SH-SY5Y (cell line): Measurements from ENCODE around the gene EFR3B.

ENCODE experiments used
- GATA2 ChIP-seq: IDR thresholded peaks from 2 replicates; pipeline ENCODE4 v1.6.1; 2011; ENCODE audit warnings: mild to moderate bottlenecking, low read depth, low read length
- GATA3 ChIP-seq: IDR thresholded peaks from 2 replicates; pipeline ENCODE4 v1.6.1; 2011; ENCODE audit warnings: low read depth, mild to moderate bottlenecking, low read length, moderate library complexity

DNA sequence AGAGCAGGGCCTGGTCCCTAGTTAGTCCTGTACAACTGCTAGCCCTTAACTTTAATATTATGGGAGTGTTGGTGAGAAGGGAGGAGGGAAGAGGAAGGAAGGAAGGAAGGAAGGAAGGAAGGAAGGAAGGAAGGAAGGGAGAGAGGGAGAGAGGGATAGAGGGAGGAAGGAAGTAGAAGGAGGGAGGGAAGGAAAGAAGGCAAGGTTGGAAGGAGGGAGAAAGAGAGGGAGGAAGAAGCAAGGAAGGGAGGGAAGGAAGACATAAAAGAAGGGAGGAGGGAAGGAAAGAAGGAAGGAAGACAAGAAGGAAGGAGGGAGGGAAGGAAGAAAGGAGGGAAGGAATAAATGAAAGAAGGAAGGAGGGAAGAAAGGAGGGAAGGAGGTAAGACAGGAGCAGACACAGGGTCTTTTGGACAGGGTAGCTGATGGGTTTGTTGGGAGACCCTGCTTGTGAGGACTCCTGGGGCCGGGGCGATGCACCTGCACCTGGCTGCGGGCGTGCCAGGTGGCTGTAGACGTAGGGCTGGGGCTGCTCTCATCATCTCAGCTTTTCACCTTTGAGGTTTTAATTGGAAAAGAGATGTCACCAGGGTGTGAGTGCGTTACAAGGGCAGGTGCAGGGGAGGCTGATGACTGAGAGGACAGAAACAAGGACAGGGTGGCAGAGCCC, 132.5 kb downstream of the EFR3B start:
- TF ChIP-seq GATA2 = no peak
- no peak for TF ChIP-seq GATA3
